GM20000 (cell line): ENCODE results near the gene ZDHHC3.

Source experiments
- DNase-seq: peaks from one replicate; pipeline ENCODE4 v3.0.0; 2012; ENCODE audit warnings: low spot score
- TF ChIP-seq, protein P1 (sequence below): IDR thresholded peaks from 2 replicates; pipeline ENCODE4 v1.5.1; 2012; ENCODE audit warnings: mild to moderate bottlenecking, control low read depth; ENCODE audit errors: extremely low read depth, missing control alignments

ZDHHC3 gene

DNA sequence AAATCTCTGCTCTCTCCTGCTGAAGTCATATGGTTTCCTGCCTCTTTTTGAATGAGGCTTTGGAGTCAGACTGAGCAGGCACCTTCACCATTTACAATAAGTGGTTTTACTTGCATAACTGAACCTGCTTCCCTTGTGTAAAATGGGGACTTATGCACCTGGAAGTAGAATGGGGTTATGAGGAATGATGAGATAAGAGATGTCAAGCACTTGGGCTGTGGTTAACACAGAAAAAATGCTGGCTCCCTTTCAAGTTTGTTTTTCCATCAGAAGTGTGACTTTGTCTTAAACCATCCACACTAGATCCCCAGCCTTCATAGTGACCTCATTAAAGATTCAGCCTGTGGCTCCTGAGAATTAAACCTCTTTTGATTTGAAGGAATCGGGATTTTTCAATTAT lies 5.2 kb upstream of the ZDHHC3 start:
- DNase-seq, result no peak
- TF ChIP-seq, protein P1, sequence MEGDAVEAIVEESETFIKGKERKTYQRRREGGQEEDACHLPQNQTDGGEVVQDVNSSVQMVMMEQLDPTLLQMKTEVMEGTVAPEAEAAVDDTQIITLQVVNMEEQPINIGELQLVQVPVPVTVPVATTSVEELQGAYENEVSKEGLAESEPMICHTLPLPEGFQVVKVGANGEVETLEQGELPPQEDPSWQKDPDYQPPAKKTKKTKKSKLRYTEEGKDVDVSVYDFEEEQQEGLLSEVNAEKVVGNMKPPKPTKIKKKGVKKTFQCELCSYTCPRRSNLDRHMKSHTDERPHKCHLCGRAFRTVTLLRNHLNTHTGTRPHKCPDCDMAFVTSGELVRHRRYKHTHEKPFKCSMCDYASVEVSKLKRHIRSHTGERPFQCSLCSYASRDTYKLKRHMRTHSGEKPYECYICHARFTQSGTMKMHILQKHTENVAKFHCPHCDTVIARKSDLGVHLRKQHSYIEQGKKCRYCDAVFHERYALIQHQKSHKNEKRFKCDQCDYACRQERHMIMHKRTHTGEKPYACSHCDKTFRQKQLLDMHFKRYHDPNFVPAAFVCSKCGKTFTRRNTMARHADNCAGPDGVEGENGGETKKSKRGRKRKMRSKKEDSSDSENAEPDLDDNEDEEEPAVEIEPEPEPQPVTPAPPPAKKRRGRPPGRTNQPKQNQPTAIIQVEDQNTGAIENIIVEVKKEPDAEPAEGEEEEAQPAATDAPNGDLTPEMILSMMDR, result no peak

DNA sequence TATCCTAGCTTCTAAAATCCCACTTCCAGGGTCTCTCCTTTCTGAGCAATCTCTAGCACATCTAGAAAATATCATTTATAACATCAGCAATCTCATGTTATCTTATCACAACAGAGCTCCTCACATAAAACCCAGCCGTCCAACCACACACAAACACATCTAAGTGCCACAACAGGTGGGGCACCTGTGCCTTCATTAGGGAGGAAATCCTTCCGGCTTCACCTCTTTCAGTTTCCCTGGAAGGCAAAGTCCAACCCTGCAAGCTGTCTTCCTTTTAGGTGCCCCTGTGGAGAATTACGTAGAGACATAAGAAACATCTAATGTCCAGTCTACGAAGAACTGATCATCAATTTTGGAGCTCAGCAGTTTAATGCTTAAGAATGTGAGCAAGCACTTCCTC lies 1.6 kb downstream of the ZDHHC3 start:
- TF ChIP-seq, protein P1, result no peak
- no peak for DNase-seq

DNA sequence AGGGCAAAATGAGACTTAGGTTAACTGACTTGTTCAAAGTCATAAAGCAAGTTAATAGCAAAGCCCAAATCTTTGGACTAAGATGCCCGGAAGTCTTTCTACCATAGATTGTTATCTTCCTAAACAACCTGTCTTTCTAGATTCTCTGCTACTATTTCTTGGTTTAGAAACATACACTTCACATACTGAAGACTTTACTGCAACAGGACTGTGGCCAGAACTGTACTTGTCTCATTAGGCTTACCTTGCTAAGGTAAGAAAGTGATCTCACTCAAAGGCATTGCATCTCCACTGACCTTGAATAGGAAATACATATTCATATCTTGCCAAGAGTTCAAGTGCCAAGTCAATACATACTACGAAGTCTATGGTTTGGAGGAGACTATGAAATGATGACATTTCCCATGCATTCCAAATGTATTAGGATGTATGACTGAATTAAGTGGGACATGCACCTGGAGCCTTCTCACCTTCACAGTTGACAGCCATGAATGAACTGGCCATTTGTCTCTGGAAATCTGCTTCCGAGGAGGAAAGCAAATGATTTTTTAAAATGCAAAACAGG lies 5.0 kb downstream of the ZDHHC3 start:
- no peak for DNase-seq
- TF ChIP-seq, protein P1, result no peak

DNA sequence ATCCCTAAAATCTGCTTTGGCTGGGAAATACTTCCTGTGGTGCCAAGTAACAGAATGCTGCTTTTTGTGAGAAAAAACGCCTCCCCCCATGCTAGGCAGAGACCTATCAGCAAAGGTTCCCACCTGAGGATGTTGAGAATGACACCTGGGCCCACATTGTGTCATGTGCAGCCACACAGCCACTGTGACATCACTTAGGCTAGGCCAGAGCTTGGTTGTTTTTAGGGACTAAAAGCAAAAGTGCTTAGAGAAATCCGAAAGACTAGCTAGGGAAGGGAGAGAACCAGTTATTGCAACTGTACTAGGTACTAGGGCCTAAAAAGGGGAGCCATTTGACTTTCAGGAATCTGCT lies 6.2 kb downstream of the ZDHHC3 start:
- TF ChIP-seq, protein P1, result no peak
- no peak for DNase-seq

DNA sequence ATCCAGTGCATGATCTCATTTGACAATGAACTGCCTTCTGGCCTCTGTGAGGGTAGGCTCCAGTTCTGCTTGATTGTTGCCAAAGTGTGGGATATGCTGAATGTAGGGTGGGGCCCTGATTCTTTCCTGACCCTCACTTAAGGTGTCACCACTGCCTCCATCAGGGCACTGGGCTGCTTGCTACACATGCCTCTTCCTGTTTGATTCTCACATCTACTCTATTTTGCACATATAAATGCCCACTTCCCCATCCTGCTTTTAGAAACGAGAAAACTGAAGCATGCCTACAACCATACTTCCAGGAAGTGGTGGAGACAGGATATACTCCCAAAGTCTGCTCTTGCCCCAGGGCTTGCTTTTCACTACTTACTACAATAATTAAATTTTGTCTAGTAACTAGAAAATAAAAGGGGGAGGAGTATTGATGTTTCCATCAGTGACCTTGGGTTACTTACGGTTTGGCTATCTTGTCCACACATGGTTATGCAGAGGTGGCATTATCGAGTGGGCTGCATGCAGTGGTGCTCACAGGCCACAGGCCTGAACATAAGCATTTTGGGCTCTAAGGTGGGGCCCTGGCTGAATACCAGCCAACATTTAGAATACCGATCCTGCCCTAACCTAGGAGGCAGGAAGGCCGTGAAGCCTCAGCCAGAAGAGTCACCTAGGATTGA lies 6.7 kb downstream of the ZDHHC3 start:
- TF ChIP-seq, protein P1, result no peak
- DNase-seq, result no peak

DNA sequence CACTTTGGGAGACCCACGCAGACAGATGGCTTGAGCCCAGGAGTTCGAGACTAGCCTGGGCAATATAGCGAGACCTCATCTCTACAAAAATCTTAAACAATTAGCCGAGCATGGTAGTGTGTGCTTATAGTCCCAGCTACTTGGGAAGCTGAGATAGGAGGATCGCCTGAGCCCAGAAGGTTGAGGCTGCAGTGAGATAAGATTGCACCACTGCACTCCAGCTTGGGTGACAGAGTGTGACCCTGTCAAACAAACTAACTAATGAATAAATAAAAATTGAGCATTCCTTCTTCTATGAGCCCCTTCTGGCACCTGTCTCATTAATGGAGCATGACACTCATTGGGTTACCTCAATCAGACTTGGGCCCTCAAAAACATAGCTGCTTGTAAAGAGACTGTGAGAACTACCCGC lies 7.5 kb downstream of the ZDHHC3 start:
- no peak for DNase-seq
- TF ChIP-seq, protein P1, result no peak

DNA sequence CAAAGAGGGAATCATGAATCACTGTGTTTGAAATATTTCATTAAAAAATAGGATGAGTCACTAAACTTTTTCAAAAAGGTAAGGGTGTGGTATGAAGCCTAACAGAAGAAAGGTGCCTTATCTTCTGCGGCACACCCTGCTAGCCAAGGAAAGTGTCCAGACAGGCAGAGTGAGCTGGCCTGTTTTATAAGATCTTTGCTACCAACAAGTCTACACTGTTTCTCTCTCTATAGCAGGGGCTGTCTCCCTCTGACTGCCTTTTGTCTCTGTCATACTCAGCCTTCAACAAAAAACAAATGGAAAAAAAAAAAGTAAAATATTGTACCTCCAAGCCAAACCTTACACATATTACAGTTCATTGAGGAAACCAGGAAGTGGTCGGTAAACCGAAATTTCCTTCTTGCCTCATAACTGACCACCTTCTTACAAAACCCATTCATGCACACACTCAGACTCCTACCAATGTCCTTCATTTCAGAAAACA lies 9.1 kb downstream of the ZDHHC3 start:
- TF ChIP-seq, protein P1, result no peak
- no peak for DNase-seq
